GM12872 (cell line): Measurements from ENCODE around the gene RPS6KA5.

ENCODE experiments used
- CTCF ChIP-seq: IDR thresholded peaks from 3 replicates; pipeline ENCODE4 v1.5.1; 2011; ENCODE audit warnings: low read depth, mild to moderate bottlenecking, low read length, moderate library complexity; ENCODE audit not compliant: insufficient read depth

The RPS6KA5 gene

GRCh38 chr14:90942511-90942910 lies 117.9 kb downstream of the RPS6KA5 start:
- no peak for TF ChIP-seq CTCF

GRCh38 chr14:90941706-90942105 lies 118.7 kb downstream of the RPS6KA5 start:
- TF ChIP-seq CTCF = no peak

- TF ChIP-seq CTCF = no peak
Observed at GRCh38 chr14:90940318-90940962, 120.0 kb downstream of the RPS6KA5 start.

GRCh38 chr14:90938615-90939014 lies 121.8 kb downstream of the RPS6KA5 start:
- TF ChIP-seq CTCF = no peak

GRCh38 chr14:90936757-90937440 lies 123.5 kb downstream of the RPS6KA5 start:
- TF ChIP-seq CTCF = no peak

- no peak for TF ChIP-seq CTCF
Observed at GRCh38 chr14:90924621-90925340, 135.7 kb downstream of the RPS6KA5 start.

GRCh38 chr14:90922141-90922540 lies 138.3 kb downstream of the RPS6KA5 start:
- TF ChIP-seq CTCF = no peak
